ENCODE measurements around the gene SPIRE2.
A peak's percentile ranks its signal among the peaks of the same experiment; 100 is the strongest.

Gene SPIRE2

GRCh38 chr16:89841275-89841674, 13.0 kb downstream of the SPIRE2 start:
- no peak for DNase-seq (ENCODE audit: low read depth)

GRCh38 chr16:89842471-89843408, 14.5 kb downstream of the SPIRE2 start:
- DNase-seq (ENCODE audit: low read depth): no peak

GRCh38 chr16:89843409-89844350, 15.4 kb downstream of the SPIRE2 start:
- no peak for DNase-seq (ENCODE audit: low read depth)

- no peak for DNase-seq (ENCODE audit: low read depth)
These were observed 16.6 kb downstream of the SPIRE2 start for GRCh38 chr16:89844739-89845339.

- no peak for DNase-seq (ENCODE audit: low read depth)
These were observed 17.1 kb downstream of the SPIRE2 start for GRCh38 chr16:89845417-89845816.

GRCh38 chr16:89847051-89847939, 19.0 kb downstream of the SPIRE2 start:
- no peak for DNase-seq (ENCODE audit: low read depth)

GRCh38 chr16:89847940-89848297, 19.6 kb downstream of the SPIRE2 start:
- no peak for DNase-seq (ENCODE audit: low read depth)

- DNase-seq (ENCODE audit: low read depth): no peak
These were observed 20.7 kb downstream of the SPIRE2 start for GRCh38 chr16:89848974-89849373.

- DNase-seq (ENCODE audit: low read depth): no peak
These were observed 25.2 kb downstream of the SPIRE2 start for GRCh38 chr16:89853306-89853993.

- no peak for DNase-seq (ENCODE audit: low read depth)
These were observed 27.1 kb downstream of the SPIRE2 start for GRCh38 chr16:89855301-89855945.

- no peak for DNase-seq (ENCODE audit: low read depth)
These were observed 27.7 kb downstream of the SPIRE2 start for GRCh38 chr16:89855986-89856385.

- no peak for DNase-seq (ENCODE audit: low read depth)
These were observed 30.8 kb downstream of the SPIRE2 start for GRCh38 chr16:89858973-89859614.

GRCh38 chr16:89859615-89860007, 31.3 kb downstream of the SPIRE2 start:
- DNase-seq (ENCODE audit: low read depth): no peak

GRCh38 chr16:89860747-89861304, 32.6 kb downstream of the SPIRE2 start:
- DNase-seq (ENCODE audit: low read depth): peak; percentile 60

- no peak for DNase-seq (ENCODE audit: low read depth)
These were observed 33.4 kb downstream of the SPIRE2 start for GRCh38 chr16:89861648-89862047.

GRCh38 chr16:89862732-89863131, 34.5 kb downstream of the SPIRE2 start:
- DNase-seq (ENCODE audit: low read depth): no peak

GRCh38 chr16:89863741-89864526, 35.7 kb downstream of the SPIRE2 start:
- DNase-seq (ENCODE audit: low read depth): peak; percentile 32

- DNase-seq (ENCODE audit: low read depth): no peak
These were observed 36.2 kb downstream of the SPIRE2 start for GRCh38 chr16:89864527-89864820.

- no peak for DNase-seq (ENCODE audit: low read depth)
These were observed 39.6 kb downstream of the SPIRE2 start for GRCh38 chr16:89867918-89868317.
